Naive B cell (primary cell): Measurements from ENCODE around the gene SCO2. TPM values are rescaled to one million over a fixed set of nuclear protein-coding genes. Genes with fewer than 3 reads are reported as not detected.
"Not testable (repeated sequence)": the region's sequence is repeated elsewhere in the genome, so short reads cannot be mapped to it uniquely, and the experiment has no call there.

Experiments
- ATAC-seq, 2 donors: fragments of 150-1000 bp; cut with Tn5 transposase; 2 replicates each; pipeline ENCODE4 v1.10.0; 2021; ENCODE audit warnings: low read depth in 2 of 2, mild to moderate bottlenecking in 2 of 2, moderate library complexity in 2 of 2
- DNase-seq: peaks from one replicate; pipeline ENCODE4 v3.0.0; 2022
- H3K27ac Mint-ChIP-seq, 6 donors: one replicate each; pipeline ENCODE4 v1.8.0; 2020 to 2022; ENCODE audit warnings: mild to moderate bottlenecking in 6 of 6, mixed read lengths in 6 of 6, moderate library complexity in 5 of 6, inconsistent platforms in 2 of 6
- H3K27me3 Mint-ChIP-seq, 3 donors: one replicate each; pipeline ENCODE4 v1.8.0; 2021 to 2022; ENCODE audit warnings: mixed read lengths in 3 of 3, mild to moderate bottlenecking in 1 of 3
- H3K36me3 Mint-ChIP-seq, 2 donors: one replicate each; pipeline ENCODE4 v1.8.0; 2020 to 2022; ENCODE audit warnings: mixed read lengths in 2 of 2, inconsistent platforms in 1 of 2, mild to moderate bottlenecking in 1 of 2
- H3K4me1 Mint-ChIP-seq, 3 donors: one replicate each; pipeline ENCODE4 v1.8.0; 2020 to 2022; ENCODE audit warnings: mixed read lengths in 3 of 3, inconsistent platforms in 1 of 3, mild to moderate bottlenecking in 1 of 3, moderate library complexity in 1 of 3
- H3K4me3 Mint-ChIP-seq, 8 donors: one replicate each; pipeline ENCODE4 v1.8.0; 2020 to 2022; ENCODE audit warnings: mild to moderate bottlenecking in 8 of 8, mixed read lengths in 8 of 8, moderate library complexity in 8 of 8, inconsistent platforms in 2 of 8
- H3K9me3 Mint-ChIP-seq, 7 donors: one replicate each; pipeline ENCODE4 v1.8.0; 2020 to 2022; ENCODE audit warnings: mixed read lengths in 7 of 7, mild to moderate bottlenecking in 5 of 7, inconsistent platforms in 2 of 7, moderate library complexity in 1 of 7
- polyA plus RNA-seq, 6 donors: library from polyadenylated mRNA; unstranded; fragments of 300-500 nt; fragmentation: Illumina TruSeq; gene quantifications; one replicate each; pipeline ENCODE4 v1.2.3, GENCODE V29; 2021; ENCODE audit warnings: low read depth in 6 of 6

SCO2 gene
- polyA plus RNA-seq, 6 donors from 2014 or later, result 2.0 to 13.9 (median 8.1) TPM

DNA sequence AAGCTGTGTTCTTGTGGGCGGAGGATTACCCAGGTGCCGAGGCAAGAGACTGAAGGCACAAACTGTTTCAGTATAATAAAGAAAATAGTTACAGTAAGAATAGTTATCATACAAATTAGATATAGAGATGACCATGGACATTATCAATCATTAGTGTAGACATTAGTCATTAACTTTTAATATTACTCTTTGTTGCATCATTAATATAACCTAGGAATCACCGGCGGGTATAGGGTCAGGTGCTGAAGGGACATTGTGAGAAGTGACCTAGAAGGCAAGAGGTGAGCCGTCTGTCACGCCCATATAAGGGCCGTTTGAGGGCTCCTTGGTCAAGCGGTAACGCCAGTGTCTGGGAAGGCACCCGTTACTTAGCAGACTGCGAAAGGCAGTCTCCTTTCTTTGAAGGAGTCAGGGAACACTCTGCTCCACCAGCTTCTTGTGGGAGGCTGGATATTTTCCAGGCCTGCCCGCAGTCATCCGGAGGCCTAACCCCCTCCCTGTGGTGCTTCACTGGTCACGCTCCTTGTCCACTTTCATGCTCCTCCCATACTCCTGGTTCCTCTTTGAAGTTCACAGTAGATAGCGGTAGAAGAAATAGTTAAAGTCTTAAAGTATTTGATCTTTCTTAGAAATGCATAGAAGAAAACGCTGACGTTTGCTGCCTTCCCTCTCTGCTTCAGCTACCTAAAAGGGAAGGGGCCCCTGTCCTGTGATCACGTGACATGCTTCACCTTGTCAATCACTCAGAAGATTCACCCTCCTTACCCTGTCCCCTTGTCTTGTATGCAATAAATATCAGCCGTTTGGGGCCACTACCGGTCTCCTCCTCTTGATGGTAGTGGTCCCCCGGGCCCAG lies 8.7 kb upstream of the SCO2 start:
- ATAC-seq, DNase-seq, H3K27me3 Mint-ChIP-seq, H3K36me3 Mint-ChIP-seq, H3K9me3 Mint-ChIP-seq: not testable (repeated sequence)
- Mint-ChIP-seq H3K4me1 (peaks cover 29 to 43% (median 39%) of the 10 kb centered on the region in 3 donors), H3K27ac (peak overlapping the region; percentile 63 to 100 (median 85)), H3K4me3 (peak overlapping the region in 7 of 8 donors; percentile 29 to 95 (median 56))

DNA sequence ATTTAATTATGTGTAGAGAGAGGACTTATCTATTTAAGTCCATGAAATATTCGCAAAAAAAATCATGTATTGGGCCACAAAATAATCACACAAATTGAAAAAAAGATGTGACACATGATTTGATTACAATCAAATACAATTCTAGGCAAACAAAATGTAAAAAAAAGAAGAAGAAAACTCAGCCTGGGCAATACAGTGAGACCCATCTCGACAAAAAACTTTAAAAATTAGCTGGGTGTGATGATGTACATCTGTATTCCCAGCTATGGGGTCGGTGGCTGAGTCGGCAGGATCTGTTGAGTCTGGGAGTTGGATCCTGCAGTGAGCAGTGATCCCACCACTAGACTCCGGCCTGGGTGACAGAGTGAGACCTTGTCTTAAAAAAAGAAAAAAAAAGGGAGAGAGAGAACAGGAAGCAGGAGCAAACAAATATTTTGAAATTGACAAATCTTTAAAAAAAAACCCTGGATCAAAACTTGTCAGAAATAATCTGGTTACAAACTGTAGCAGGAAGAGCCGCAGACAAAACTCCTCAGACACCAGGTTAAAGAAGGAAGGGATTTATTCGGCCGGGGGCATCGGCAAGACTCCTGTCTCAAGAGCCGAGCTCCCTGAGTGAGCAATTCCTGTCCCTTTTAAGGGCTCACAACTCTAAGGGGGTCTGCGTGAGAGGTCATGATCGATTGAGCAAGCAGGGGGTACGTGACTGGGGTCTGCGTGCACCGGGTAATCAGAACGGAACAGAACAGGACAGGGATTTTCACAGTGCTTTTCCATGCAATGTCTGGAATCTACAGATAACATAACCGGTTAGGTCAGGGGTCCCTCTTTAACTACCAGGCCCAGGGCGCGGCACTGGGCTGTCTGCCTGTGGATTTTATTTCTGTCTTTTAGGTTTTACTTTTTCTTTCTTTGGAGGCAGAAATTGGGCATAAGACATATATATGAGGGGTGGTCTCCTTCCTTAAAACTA lies 7.7 kb upstream of the SCO2 start:
- peak overlapping the region; percentile 74 to 95 (median 90) for H3K4me3 Mint-ChIP-seq
- peaks cover 35 to 48% (median 36%) of the 10 kb centered on the region in 3 donors for H3K4me1 Mint-ChIP-seq
- no peaks in the 10 kb centered on the region for H3K27me3 Mint-ChIP-seq
- no peak for ATAC-seq
- no peaks in the 10 kb centered on the region for H3K9me3 Mint-ChIP-seq
- no peak for DNase-seq
- H3K36me3 Mint-ChIP-seq, result no peaks in the 10 kb centered on the region
- H3K27ac Mint-ChIP-seq, result peak overlapping the region; percentile 30 to 100 (median 97)

DNA sequence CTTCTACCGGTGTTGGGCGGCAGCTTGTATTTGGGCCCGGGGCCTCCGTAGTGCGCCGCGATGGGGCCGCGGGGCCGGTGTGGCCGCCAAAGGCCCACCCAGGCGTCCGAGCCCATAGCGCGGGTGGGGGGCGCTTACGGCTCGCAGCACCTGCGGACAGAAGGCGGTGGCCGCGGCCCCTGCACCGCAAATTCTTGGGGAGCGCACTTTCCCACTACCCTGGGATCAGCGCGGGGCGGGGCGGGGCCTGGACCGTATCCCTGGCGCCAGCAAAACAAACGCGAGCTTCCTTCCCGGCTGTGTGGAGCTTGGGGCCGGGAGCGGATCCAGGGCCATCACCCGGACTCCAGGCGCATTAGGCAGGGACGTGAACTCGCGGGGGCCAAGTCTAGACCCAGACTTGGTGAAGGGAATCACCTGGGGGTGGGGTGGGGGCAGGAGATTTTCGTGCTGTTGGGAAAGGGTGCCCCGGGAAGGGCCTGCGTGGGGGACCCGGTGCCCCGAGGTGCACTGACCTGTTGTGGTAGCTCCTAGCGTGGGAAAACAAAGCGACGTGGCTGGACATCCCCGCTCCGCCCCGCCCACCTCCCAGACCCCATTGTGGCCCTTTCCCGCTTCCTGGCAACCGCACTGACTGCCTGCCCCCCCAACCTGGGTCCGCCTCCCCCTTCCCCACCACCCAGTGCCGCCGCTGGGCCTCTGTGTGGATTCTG lies 6.7 kb upstream of the SCO2 start:
- no peaks in the 10 kb centered on the region for H3K27me3 Mint-ChIP-seq
- H3K9me3 Mint-ChIP-seq, result no peaks in the 10 kb centered on the region
- H3K4me3 Mint-ChIP-seq, result peak overlapping the region; percentile 89 to 97 (median 95)
- ATAC-seq (no peak), DNase-seq (no peak)
- H3K27ac Mint-ChIP-seq, result peak overlapping the region; percentile 96 to 100 (median 100)
- H3K4me1 Mint-ChIP-seq, result peaks cover 39 to 52% (median 40%) of the 10 kb centered on the region in 3 donors
- H3K36me3 Mint-ChIP-seq, result no peaks in the 10 kb centered on the region

DNA sequence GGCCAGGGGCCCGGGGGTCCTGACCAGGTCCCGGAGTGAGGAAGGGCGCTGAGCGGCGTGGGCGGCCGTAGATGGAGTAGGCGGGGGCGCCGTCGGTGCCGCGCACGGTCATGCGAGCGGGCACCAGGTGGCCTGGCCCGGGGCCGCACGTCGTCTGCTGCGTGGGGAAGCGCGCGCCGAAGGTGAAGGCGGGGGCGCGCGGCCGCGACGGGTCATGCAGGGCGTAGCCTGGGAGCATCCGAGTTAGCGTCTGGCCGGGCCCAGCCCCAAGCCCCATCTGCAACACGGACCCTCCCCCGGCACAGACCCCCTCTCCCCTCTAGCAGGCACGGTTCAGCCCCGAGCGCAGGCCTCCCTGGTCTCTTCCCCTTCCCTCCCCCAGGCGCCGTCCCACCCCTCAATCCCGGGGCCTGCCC lies 6.2 kb upstream of the SCO2 start:
- Mint-ChIP-seq H3K36me3 (no peaks in the 10 kb centered on the region), H3K4me3 (peak overlapping the region; percentile 89 to 97 (median 95)), H3K4me1 (peaks cover 44 to 53% (median 45%) of the 10 kb centered on the region in 3 donors), H3K9me3 (no peaks in the 10 kb centered on the region), H3K27ac (peak overlapping the region; percentile 99 to 100 (median 100)), H3K27me3 (no peaks in the 10 kb centered on the region)
- DNase-seq (peak; percentile 83), ATAC-seq (peak; percentile 59 to 61)

DNA sequence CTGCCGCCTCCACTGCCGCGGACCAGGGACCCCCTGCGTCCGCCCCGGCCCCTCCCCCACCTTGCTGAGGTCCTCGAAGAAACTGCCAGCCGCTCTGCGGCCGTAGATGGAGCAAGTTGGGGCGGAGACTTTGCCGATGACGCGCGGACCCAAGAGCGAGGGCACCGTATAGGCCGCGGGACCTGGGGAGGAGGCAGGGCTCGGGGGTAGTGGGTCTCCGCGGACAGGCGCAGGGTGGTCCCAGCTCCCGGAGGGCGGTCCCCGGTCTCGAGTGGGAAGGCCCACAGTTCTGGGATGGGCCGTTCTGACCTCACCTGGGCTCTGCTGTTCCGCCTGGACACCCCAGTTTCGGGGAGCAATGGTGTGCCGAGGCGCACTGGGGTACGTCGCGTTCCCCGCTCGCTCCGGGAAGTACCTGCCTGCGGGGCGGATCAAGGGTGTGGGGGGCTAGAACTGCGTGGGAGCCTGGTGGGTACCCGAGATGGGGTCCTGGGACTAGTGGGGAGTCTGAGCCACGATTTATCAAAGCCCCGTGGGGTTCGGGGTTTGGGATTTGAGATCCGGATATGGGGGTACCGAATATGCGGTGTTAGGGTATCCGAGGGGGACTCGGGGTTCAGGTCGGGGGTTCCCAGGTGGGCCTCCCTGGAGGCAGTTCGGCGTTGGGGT lies 5.6 kb upstream of the SCO2 start:
- H3K4me1 Mint-ChIP-seq, result peaks cover 45 to 53% (median 45%) of the 10 kb centered on the region in 3 donors
- peak overlapping the region; percentile 89 to 97 (median 95) for H3K4me3 Mint-ChIP-seq
- no peaks in the 10 kb centered on the region for H3K36me3 Mint-ChIP-seq
- peak; percentile 61 for ATAC-seq
- peak overlapping the region; percentile 99 to 100 (median 100) for H3K27ac Mint-ChIP-seq
- DNase-seq, result peak; percentile 86
- H3K9me3 Mint-ChIP-seq, result no peaks in the 10 kb centered on the region
- no peaks in the 10 kb centered on the region for H3K27me3 Mint-ChIP-seq

- Mint-ChIP-seq H3K36me3 (no peaks in the 10 kb centered on the region), H3K4me1 (peaks cover 45 to 53% (median 45%) of the 10 kb centered on the region in 3 donors), H3K9me3 (no peaks in the 10 kb centered on the region), H3K27ac (peak overlapping the region in 5 of 6 donors; percentile 99 to 100 (median 100)), H3K4me3 (peak overlapping the region; percentile 89 to 97 (median 95)), H3K27me3 (no peaks in the 10 kb centered on the region)
- no peak for DNase-seq
- ATAC-seq, result peak; percentile 0 to 1
Measured at GRCh38 chr22:50530580-50530876, 5.1 kb upstream of the SCO2 start.

DNA sequence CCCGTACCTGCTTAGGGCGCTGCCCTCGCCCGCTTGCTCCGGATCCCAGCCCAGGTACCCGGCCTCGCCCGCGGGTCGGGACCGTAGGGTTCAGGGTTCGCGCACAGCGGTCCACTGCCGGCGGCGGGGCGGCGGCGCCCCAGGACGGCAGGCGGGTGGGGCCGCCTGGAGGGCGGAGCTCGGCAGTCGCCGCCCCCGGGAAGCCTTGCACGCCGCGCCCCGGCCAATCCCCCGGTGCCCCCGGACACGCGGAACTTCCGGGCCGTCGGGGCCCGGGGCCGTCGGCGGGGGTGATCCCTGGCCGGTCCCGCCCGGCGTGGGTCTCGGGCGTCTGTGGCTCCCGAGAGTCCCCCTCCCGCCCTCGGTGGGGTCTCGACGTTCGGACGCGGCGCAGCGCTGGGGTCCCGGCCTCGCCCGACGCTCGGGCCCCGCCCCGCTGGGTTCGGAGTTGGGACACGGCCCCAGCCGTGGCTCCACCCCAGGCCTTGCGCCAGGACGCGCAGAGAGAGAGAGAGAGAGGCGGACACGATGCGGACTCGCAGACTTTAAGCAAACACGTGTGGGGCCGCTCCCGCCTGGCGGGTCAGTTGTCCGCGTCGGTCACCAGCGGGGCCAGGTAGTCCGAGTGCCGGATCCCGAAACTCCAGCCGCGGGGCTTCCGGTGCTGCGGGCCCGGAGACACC lies 4.6 kb upstream of the SCO2 start, which contains the start of gene TYMP:
TSS of gene TYMP (minus strand) at position 116 of the 683 bp plus-strand sequence. CDS start 303 bp downstream, outside the sequence.
- Mint-ChIP-seq H3K27me3 (no peaks in the 10 kb centered on the region), H3K4me3 (peak within 1 kb of the TSS; percentile 89 to 97 (median 95)), H3K4me1 (peaks cover 45 to 49% (median 47%) of the 10 kb centered on the region in 3 donors), H3K27ac (peak within 1 kb of the TSS; percentile 99 to 100 (median 100)), H3K36me3 (no peaks in the 10 kb centered on the region), H3K9me3 (no peaks in the 10 kb centered on the region)
- DNase-seq (peak; percentile 69), ATAC-seq (peak; percentile 8 to 17)

DNA sequence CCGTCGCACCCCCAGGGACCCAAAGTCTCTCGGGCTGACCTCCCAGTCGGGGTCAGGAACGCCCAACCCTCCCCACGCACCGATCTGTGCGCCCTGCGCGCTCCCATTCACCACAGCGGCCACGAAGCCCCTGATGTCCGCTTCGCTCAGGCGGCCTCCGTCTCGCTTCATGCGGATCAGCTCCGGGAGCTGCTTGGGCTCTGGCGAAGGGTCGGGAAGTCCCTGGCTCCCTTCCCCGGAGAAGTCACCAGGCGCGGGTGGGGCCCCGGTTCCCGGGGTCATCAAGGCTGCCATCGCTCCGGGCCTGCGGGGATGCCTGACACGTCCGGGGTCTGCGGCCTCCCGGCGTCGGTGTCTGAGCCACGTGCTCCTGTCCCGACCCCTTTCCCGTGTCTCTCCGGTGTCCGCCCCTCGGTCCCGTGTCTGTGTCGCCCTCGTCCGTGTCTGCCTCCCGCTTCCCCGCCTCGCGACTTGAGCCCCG lies 4.1 kb upstream of the SCO2 start:
- no peak for DNase-seq
- Mint-ChIP-seq H3K27ac (peak overlapping the region in 3 of 6 donors; percentile 53 to 100 (median 62)), H3K27me3 (no peaks in the 10 kb centered on the region), H3K9me3 (no peaks in the 10 kb centered on the region), H3K36me3 (no peaks in the 10 kb centered on the region), H3K4me1 (peaks cover 47 to 50% (median 48%) of the 10 kb centered on the region in 3 donors), H3K4me3 (peak overlapping the region in 5 of 8 donors; percentile 19 to 95 (median 69))
- no peak for ATAC-seq

- DNase-seq, result no peak
- no peaks in the 10 kb centered on the region for H3K27me3 Mint-ChIP-seq
- H3K4me3 Mint-ChIP-seq, result peak overlapping the region; percentile 54 to 95 (median 84)
- ATAC-seq, result no peak
- H3K4me1 Mint-ChIP-seq, result peaks cover 47% of the 10 kb centered on the region in 3 donors
- H3K9me3 Mint-ChIP-seq, result no peaks in the 10 kb centered on the region
- H3K27ac Mint-ChIP-seq, result peak overlapping the region in 5 of 6 donors; percentile 53 to 95 (median 90)
- H3K36me3 Mint-ChIP-seq, result no peaks in the 10 kb centered on the region
Measured at GRCh38 chr22:50528682-50529415, 3.5 kb upstream of the SCO2 start.

DNA sequence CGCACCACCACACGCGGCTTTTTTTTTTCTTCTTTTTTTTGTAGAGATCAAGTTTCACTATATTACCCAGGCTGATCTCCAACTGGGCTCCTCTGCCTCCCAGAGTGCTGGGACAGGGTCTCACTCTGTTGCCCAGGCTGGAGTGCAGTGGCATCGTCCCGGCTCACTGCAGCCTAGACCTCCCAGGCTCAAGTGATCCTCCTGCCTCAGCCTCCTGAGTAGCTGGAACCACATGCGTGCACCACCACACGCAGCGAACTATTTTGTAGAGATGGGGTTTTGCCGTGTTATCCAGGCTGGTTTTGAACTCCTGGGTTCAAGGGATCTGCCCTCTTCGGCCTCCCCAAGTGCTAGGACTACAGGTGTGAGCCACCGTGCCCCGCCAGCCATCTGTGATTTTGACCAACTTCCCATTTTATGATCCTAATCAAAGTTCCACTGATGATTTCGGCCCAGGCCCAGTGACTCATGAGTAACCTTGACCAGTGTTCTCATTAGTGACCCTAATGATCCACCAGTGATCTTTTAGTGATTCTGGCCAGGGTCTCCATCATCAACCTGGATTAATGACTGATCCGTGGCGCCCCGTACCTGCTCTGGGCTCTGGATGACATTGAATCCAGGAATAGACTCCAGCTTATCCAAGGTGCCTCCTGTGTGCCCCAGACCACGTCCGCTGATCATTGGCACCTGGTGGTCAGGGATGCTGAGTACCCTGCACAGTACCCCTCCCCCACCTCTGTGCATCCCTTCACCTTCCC lies 2.7 kb upstream of the SCO2 start:
- peaks cover 40 to 44% (median 41%) of the 10 kb centered on the region in 3 donors for H3K4me1 Mint-ChIP-seq
- no peak for ATAC-seq
- no peak for DNase-seq
- H3K36me3 Mint-ChIP-seq, result no peaks in the 10 kb centered on the region
- H3K27ac Mint-ChIP-seq, result peak overlapping the region; percentile 81 to 96 (median 92)
- no peaks in the 10 kb centered on the region for H3K9me3 Mint-ChIP-seq
- H3K4me3 Mint-ChIP-seq, result peak overlapping the region; percentile 83 to 95 (median 87)
- H3K27me3 Mint-ChIP-seq, result no peaks in the 10 kb centered on the region
